HCT116 (cell line): Measurements from ENCODE around the gene OLFML2A. TPM values are rescaled to one million over a fixed set of nuclear protein-coding genes. Genes with fewer than 3 reads are reported as not detected.

Experiments
- ATAC-seq: fragments of 200-7000 bp; cut with Tn5 transposase; 2 replicates; pipeline ENCODE4 v1.9.1; 2020; ENCODE audit warnings: mild to moderate bottlenecking, moderate library complexity
- BruUV-seq: library from RNA; stranded (reverse); fragments of 400-500 nt; replicated peaks from 2 replicates; lab custom pipeline; 2021; lab: Mats Ljungman, UMichigan
- CTCF ChIA-PET: fragments of 300-600 bp; sonication (Branson Sonifier 250); formaldehyde crosslinking; loops from one replicate; lab custom pipeline; 2021; ENCODE audit warnings: antibody characterized with exemption; lab: Charles Lee
- POLR2A ChIA-PET: fragments of 300-600, 350-600 bp; sonication (Branson Sonifier 250); formaldehyde crosslinking; loops from one replicate; lab custom pipeline; 2021; ENCODE audit warnings: antibody characterized with exemption; lab: Charles Lee
- RAD21 ChIA-PET, 2 experiments: fragments of 300-600 bp; sonication (Branson Sonifier 250); formaldehyde crosslinking; loops; one replicate each; lab custom pipeline; 2023; ENCODE audit warnings: low total read pairs in 2 of 2; ENCODE audit not compliant: uncharacterized antibody in 2 of 2, unreplicated experiment in 2 of 2, low non-redundant PET in 1 of 2; lab: Charles Lee
- DNase-seq: peaks from one replicate; pipeline ENCODE4 v3.0.0-alpha.2; 2010; ENCODE audit warnings: low read depth, low spot score
- H2AFZ ChIP-seq: fragments of 200-600 bp; shearing (Covaris generic), sonication (generic); 2 replicates; pipeline ENCODE4 v1.6.1; 2017; ENCODE audit warnings: low read depth, mixed run types, mixed read lengths, antibody characterized with exemption, low read length; ENCODE audit not compliant: poor library complexity, severe bottlenecking
- H3K27ac ChIP-seq: 2 replicates; pipeline ENCODE4 v1.5.1; 2012; ENCODE audit warnings: low read depth, low read length
- H3K27me3 ChIP-seq: fragments of 200-600 bp; sonication (generic); 2 replicates; pipeline ENCODE4 v1.6.1; 2016; ENCODE audit warnings: mixed run types, low read length, mixed read lengths; ENCODE audit not compliant: insufficient read depth
- H3K36me3 ChIP-seq, 2 experiments: fragments of 200-500 bp in 1 of 2; fragments of 200-600 bp in 1 of 2; sonication (Bioruptor generic) in 1 of 2; sonication (generic) in 1 of 2; 2 replicates each; pipeline versions ENCODE4 v1.5.1 to v1.6.1; 2014 to 2016; ENCODE audit warnings: low read length in 2 of 2, inconsistent platforms in 1 of 2, mixed read lengths in 1 of 2, mixed run types in 1 of 2; ENCODE audit not compliant: insufficient read depth in 2 of 2, control insufficient read depth in 1 of 2
- H3K4me1 ChIP-seq, 2 experiments: fragments of 200-600 bp in 1 of 2; sonication (generic) in 1 of 2; 2 replicates each; pipeline versions ENCODE4 v1.5.1 to v1.6.1; 2012 to 2017; ENCODE audit warnings: low read length in 2 of 2, inconsistent platforms in 1 of 2, mild to moderate bottlenecking in 1 of 2, mixed read lengths in 1 of 2, mixed run types in 1 of 2, moderate library complexity in 1 of 2; ENCODE audit not compliant: insufficient read depth in 2 of 2, control insufficient read depth in 1 of 2
- H3K4me2 ChIP-seq: fragments of 200-600 bp; sonication (generic); 2 replicates; pipeline ENCODE4 v1.6.1; 2017; ENCODE audit warnings: mixed run types, low read length, mixed read lengths
- H3K4me3 ChIP-seq, 2 experiments: fragments of 200-600 bp in 1 of 2; sonication (generic) in 1 of 2; replicated peaks in 1 of 2; 2 replicates each; pipeline ENCODE4 v1.5.1; 2011 to 2016; ENCODE audit warnings: low read length in 2 of 2, control low read depth in 1 of 2, low read depth in 1 of 2, mild to moderate bottlenecking in 1 of 2, mixed read lengths in 1 of 2, mixed run types in 1 of 2
- H3K79me2 ChIP-seq: fragments of 200-600 bp; sonication (generic); 2 replicates; pipeline ENCODE4 v1.6.1; 2017; ENCODE audit warnings: mild to moderate bottlenecking, mixed run types, low read length, moderate library complexity, mixed read lengths; ENCODE audit not compliant: insufficient read depth
- H3K9ac ChIP-seq: fragments of 200-600 bp; sonication (generic); 2 replicates; pipeline ENCODE4 v1.6.1; 2016; ENCODE audit warnings: low read length, mixed read lengths
- H3K9me2 ChIP-seq: fragments of 200-600 bp; sonication (generic), shearing (Covaris generic); 2 replicates; pipeline ENCODE4 v1.6.1; 2017; ENCODE audit warnings: mixed run types, mild to moderate bottlenecking, moderate library complexity; ENCODE audit not compliant: insufficient read depth
- H3K9me3 ChIP-seq, 2 experiments: fragments of 200-500 bp in 1 of 2; fragments of 200-600 bp in 1 of 2; sonication (Bioruptor generic) in 1 of 2; sonication (generic) in 1 of 2; 2 replicates each; pipeline ENCODE4 v1.6.1; 2014 to 2017; ENCODE audit warnings: low read length in 2 of 2, mixed read lengths in 2 of 2, inconsistent platforms in 1 of 2, low read depth in 1 of 2, mild to moderate bottlenecking in 1 of 2, mixed run types in 1 of 2, moderate library complexity in 1 of 2; ENCODE audit not compliant: control insufficient read depth in 1 of 2, insufficient read depth in 1 of 2
- H4K20me1 ChIP-seq: fragments of 200-600 bp; sonication (generic), shearing (Covaris generic); 2 replicates; pipeline ENCODE4 v1.6.1; 2017; ENCODE audit warnings: mixed run types, mild to moderate bottlenecking, moderate library complexity; ENCODE audit not compliant: insufficient read depth
- ATF3 ChIP-seq: IDR thresholded peaks from 2 replicates; pipeline ENCODE4 v1.6.1; 2012
- CEBPB ChIP-seq: IDR thresholded peaks from 2 replicates; pipeline ENCODE4 v1.6.1; 2012; ENCODE audit warnings: low read depth
- CTCF ChIP-seq, 3 experiments: fragments of 200-600 bp in 1 of 3; sonication (generic) in 1 of 3; IDR thresholded peaks in 2 of 3; conservative IDR thresholded peaks in 1 of 3; 2 replicates each; pipeline ENCODE4 v1.5.1; 2012 to 2017; ENCODE audit warnings: low read depth in 2 of 3, low read length in 2 of 3, antibody characterized with exemption in 1 of 3, borderline replicate concordance in 1 of 3, control low read depth in 1 of 3, mild to moderate bottlenecking in 1 of 3, mixed read lengths in 1 of 3, mixed run types in 1 of 3, moderate library complexity in 1 of 3; ENCODE audit not compliant: insufficient read depth in 1 of 3
- ELF1 ChIP-seq: IDR thresholded peaks from 2 replicates; pipeline ENCODE4 v1.6.1; 2012; ENCODE audit warnings: low read depth, borderline replicate concordance
- EZH2 ChIP-seq: fragments of 200-600 bp; sonication (generic); IDR thresholded peaks from 2 replicates; pipeline ENCODE4 v1.6.1; 2017; ENCODE audit warnings: antibody characterized with exemption, mixed run types
- POLR2A ChIP-seq: IDR thresholded peaks from 2 replicates; pipeline ENCODE4 v1.7.0; 2011; ENCODE audit warnings: borderline replicate concordance; ENCODE audit not compliant: insufficient read depth, insufficient read length; ENCODE audit errors: extremely low read depth
- SIN3A ChIP-seq: IDR thresholded peaks from 2 replicates; pipeline ENCODE4 v1.6.1; 2012; ENCODE audit warnings: low read depth
- intact Hi-C: fragments of 100-400 bp; cut with micrococcal nuclease; formaldehyde crosslinking; loops from 2 replicates; pipeline ENCODE4 v1.10.0; 2022
- total RNA-seq: library from RNA; stranded (reverse); gene quantifications from one replicate; pipeline ENCODE4 v1.2.1, GENCODE V29; 2021; ENCODE audit not compliant: unreplicated experiment

The OLFML2A gene
- total RNA-seq, 1 experiment from 2014 or later, result 6.3 TPM

- ATAC-seq (no peak), DNase-seq (no peak)
- Histone ChIP-seq H3K4me3 (no peak overlapping the region), H3K27ac (no peak overlapping the region), H3K36me3 (no peaks in the 10 kb centered on the region), H3K4me1 (peaks cover 8 to 24% of the 10 kb centered on the region in 2 experiments; a peak in 3 of 4 replicates), H3K9ac (no peak overlapping the region), H2AFZ (no peak overlapping the region), H3K9me2 (no peaks in the 10 kb centered on the region), H3K9me3 (no peaks in the 10 kb centered on the region), H4K20me1 (peaks cover 29% of the 10 kb centered on the region; the same call in 1 of the 2 replicates), H3K4me2 (no peak overlapping the region), H3K79me2 (peaks cover 94% of the 10 kb centered on the region), H3K27me3 (no peaks in the 10 kb centered on the region)
- TF ChIP-seq EZH2, result no peak
- TF ChIP-seq ATF3, result no peak
- no peak for TF ChIP-seq POLR2A
- no peak for TF ChIP-seq SIN3A
- TF ChIP-seq ELF1, result no peak
- ChIA-PET POLR2A (no interaction called here), CTCF (interaction anchor here (2.0 kb wide), 1 partner anchor 9 kb away, joined by 6 read pairs; no protein-coding TSS in a partner anchor), RAD21 (no interaction called here)
- intact Hi-C loops, result loop anchor here (2.0 to 10.0 kb wide), 2 partner anchors 50 to 348 kb away; partner anchors contain the start of gene PSMB7
- BruUV-seq, result no TSS peak
Measured at GRCh38 chr9:124762633-124763032, 14.3 kb upstream of the OLFML2A start.

GRCh38 chr9:124764774-124765438 lies 12.0 kb upstream of the OLFML2A start:
- H3K79me2 ChIP-seq, result peaks cover 94% of the 10 kb centered on the region
- no peak overlapping the region for H2AFZ ChIP-seq
- ChIA-PET RAD21 (interaction anchor here (1.0 to 1.1 kb wide), 3 partner anchors 53 to 147 kb away, joined by 3 to 6 read pairs (median 5); no protein-coding TSS in a partner anchor), CTCF (interaction anchor here (0.6 to 3.4 kb wide), 17 partner anchors 9 to 345 kb away, joined by 3 to 30 read pairs (median 4); partner anchors contain the start of gene WDR38), POLR2A (interaction anchor here (1.5 kb wide), 1 partner anchor 98 kb away, joined by 3 read pairs; the partner anchor contains the start of gene ARPC5L)
- H3K27me3 ChIP-seq, result no peaks in the 10 kb centered on the region
- no peaks in the 10 kb centered on the region for H3K36me3 ChIP-seq
- intact Hi-C loops, result loop anchor here (2.0 to 10.0 kb wide), 3 partner anchors 148 to 350 kb away; partner anchors contain the start of gene PSMB7
- H3K9me2 ChIP-seq, result no peaks in the 10 kb centered on the region
- H3K4me2 ChIP-seq, result no peak overlapping the region
- H3K4me3 ChIP-seq, result no peak overlapping the region
- H3K9ac ChIP-seq, result no peak overlapping the region
- H3K27ac ChIP-seq, result no peak overlapping the region
- DNase-seq, result no peak
- H3K9me3 ChIP-seq, result no peaks in the 10 kb centered on the region
- peak; percentile 41; the same call in 1 of the 2 replicates for ATAC-seq
- peaks cover 51% of the 10 kb centered on the region for H4K20me1 ChIP-seq
- BruUV-seq, result no TSS peak
- no peak for TF ChIP-seq CEBPB
- peak in 2 of 3 experiments; percentile 23 to 46; a peak in 3 of 6 replicates for TF ChIP-seq CTCF (IDR thresholded peaks at IDR 0.05 in 2 of 3, conservative IDR thresholded peaks at IDR 0.05 in 1 of 3; ENCODE audit: borderline replicate concordance in 1 of 3, insufficient read depth in 1 of 3, low read depth in 2 of 3, low read length in 2 of 3)
- H3K4me1 ChIP-seq, result peaks cover 25 to 27% of the 10 kb centered on the region in 2 experiments
